H9 (cell line): ENCODE results near the gene KIRREL3. TPM values are rescaled to one million over a fixed set of nuclear protein-coding genes. Genes with fewer than 3 reads are reported as not detected.

Experiments
- DNase-seq: peaks from one replicate; pipeline ENCODE4 v3.0.0-alpha.2; 2017
- H2AFZ ChIP-seq: one replicate; pipeline ENCODE4 v1.6.1; 2013; ENCODE audit warnings: mild to moderate bottlenecking, low read length, control low read depth, moderate library complexity
- H2AK5ac ChIP-seq: 2 replicates; pipeline ENCODE4 v1.6.1; 2013; ENCODE audit warnings: low read length, control low read depth, mixed read lengths; ENCODE audit not compliant: insufficient read length
- H2BK120ac ChIP-seq: one replicate; pipeline ENCODE4 v1.6.1; 2013; ENCODE audit warnings: low read depth, mild to moderate bottlenecking, low read length, control low read depth, inconsistent platforms; ENCODE audit not compliant: poor library complexity, severe bottlenecking
- H2BK12ac ChIP-seq: 2 replicates; pipeline ENCODE4 v1.6.1; 2013; ENCODE audit warnings: low read length, control low read depth, mixed read lengths, low read depth; ENCODE audit not compliant: insufficient read length
- H2BK15ac ChIP-seq: 2 replicates; pipeline ENCODE4 v1.6.1; 2013; ENCODE audit warnings: low read depth, low read length, control low read depth
- H2BK20ac ChIP-seq: one replicate; pipeline ENCODE4 v1.6.1; 2013; ENCODE audit warnings: low read depth, mild to moderate bottlenecking, low read length, control low read depth, inconsistent platforms; ENCODE audit not compliant: poor library complexity, severe bottlenecking
- H2BK5ac ChIP-seq: 2 replicates; pipeline ENCODE4 v1.6.1; 2013; ENCODE audit warnings: low read length, control low read depth, mixed read lengths; ENCODE audit not compliant: insufficient read length
- H3K14ac ChIP-seq: 2 replicates; pipeline ENCODE4 v1.6.1; 2013; ENCODE audit warnings: low read length, control low read depth; ENCODE audit not compliant: insufficient read depth
- H3K18ac ChIP-seq: 2 replicates; pipeline ENCODE4 v1.6.1; 2013; ENCODE audit warnings: low read depth, mild to moderate bottlenecking, mixed read lengths, low read length, control low read depth; ENCODE audit not compliant: insufficient read length
- H3K23ac ChIP-seq: 2 replicates; pipeline ENCODE4 v1.6.1; 2013; ENCODE audit warnings: low read length, control low read depth, mixed read lengths, low read depth; ENCODE audit not compliant: insufficient read length
- H3K23me2 ChIP-seq: 2 replicates; pipeline ENCODE4 v1.6.1; 2013; ENCODE audit warnings: low read depth, mild to moderate bottlenecking, mixed read lengths, low read length, control low read depth; ENCODE audit not compliant: insufficient read length, poor library complexity, severe bottlenecking
- H3K27ac ChIP-seq: 2 replicates; pipeline ENCODE4 v1.5.1; 2013; ENCODE audit warnings: low read length, control low read depth, mixed read lengths, low read depth; ENCODE audit not compliant: insufficient read length
- H3K27me3 ChIP-seq: 2 replicates; pipeline ENCODE4 v1.6.1; 2013; ENCODE audit warnings: low read length, control low read depth, inconsistent platforms; ENCODE audit not compliant: insufficient read depth
- H3K4ac ChIP-seq: 2 replicates; pipeline ENCODE4 v1.6.1; 2013; ENCODE audit warnings: low read depth, mild to moderate bottlenecking, control low read depth, inconsistent platforms, low read length, moderate library complexity
- H3K4me1 ChIP-seq: 2 replicates; pipeline ENCODE4 v1.6.1; 2013; ENCODE audit warnings: low read length, control low read depth, inconsistent platforms; ENCODE audit not compliant: insufficient read depth
- H3K4me2 ChIP-seq: 2 replicates; pipeline ENCODE4 v1.6.1; 2013; ENCODE audit warnings: low read length, control low read depth, mixed read lengths; ENCODE audit not compliant: insufficient read length, insufficient read depth
- H3K56ac ChIP-seq: 2 replicates; pipeline ENCODE4 v1.6.1; 2013; ENCODE audit warnings: low read depth, mild to moderate bottlenecking, mixed read lengths, low read length, control low read depth; ENCODE audit not compliant: insufficient read length
- H3K79me1 ChIP-seq: 2 replicates; pipeline ENCODE4 v1.6.1; 2013; ENCODE audit warnings: low read depth, mild to moderate bottlenecking, moderate library complexity, low read length, control low read depth, inconsistent platforms; ENCODE audit not compliant: insufficient read depth, poor library complexity, severe bottlenecking
- H3K79me2 ChIP-seq: 2 replicates; pipeline ENCODE4 v1.6.1; 2013; ENCODE audit warnings: low read length, control low read depth, inconsistent platforms; ENCODE audit not compliant: insufficient read depth
- H3K9ac ChIP-seq: 2 replicates; pipeline ENCODE4 v1.6.1; 2013; ENCODE audit warnings: low read length, control low read depth, mixed read lengths; ENCODE audit not compliant: insufficient read length; ENCODE audit errors: extremely low read depth
- H3K9me3 ChIP-seq: one replicate; pipeline ENCODE4 v1.6.1; 2013; ENCODE audit warnings: low read depth, low read length, inconsistent platforms; ENCODE audit not compliant: control insufficient read depth
- H3T11ph ChIP-seq: one replicate; pipeline ENCODE4 v1.6.1; 2013; ENCODE audit warnings: mild to moderate bottlenecking, low read length, control low read depth, inconsistent platforms
- H4K20me1 ChIP-seq: one replicate; pipeline ENCODE4 v1.6.1; 2013; ENCODE audit not compliant: control insufficient read depth, insufficient read length, insufficient read depth
- H4K5ac ChIP-seq: 2 replicates; pipeline ENCODE4 v1.6.1; 2013; ENCODE audit warnings: low read depth, mild to moderate bottlenecking, mixed read lengths, low read length, control low read depth; ENCODE audit not compliant: insufficient read length
- H4K8ac ChIP-seq: replicated peaks from 2 replicates; pipeline ENCODE4 v1.6.1; 2013; ENCODE audit warnings: low read length, control low read depth, mixed read lengths, low read depth; ENCODE audit not compliant: insufficient read length
- H4K91ac ChIP-seq: 2 replicates; pipeline ENCODE4 v1.6.1; 2013; ENCODE audit warnings: low read depth, mild to moderate bottlenecking, moderate library complexity, mixed read lengths, low read length, control low read depth; ENCODE audit not compliant: insufficient read length
- H3K27ac Mint-ChIP-seq, 3 experiments: 2 replicates in 2 of 3; 3 replicates in 1 of 3; pipeline ENCODE4 v1.8.0; 2020 to 2021; ENCODE audit warnings: mixed read lengths in 3 of 3, mild to moderate bottlenecking in 1 of 3, moderate library complexity in 1 of 3
- H3K27me3 Mint-ChIP-seq: 2 replicates; pipeline ENCODE4 v1.8.0; 2021; ENCODE audit warnings: low read depth, mild to moderate bottlenecking, moderate library complexity, mixed read lengths
- H3K36me3 Mint-ChIP-seq, 3 experiments: 2 replicates in 2 of 3; 3 replicates in 1 of 3; pipeline ENCODE4 v1.8.0; 2020 to 2021; ENCODE audit warnings: low read depth in 3 of 3, mixed read lengths in 3 of 3; ENCODE audit not compliant: insufficient read depth in 1 of 3
- H3K4me1 Mint-ChIP-seq, 2 experiments: 2 replicates each; pipeline ENCODE4 v1.8.0; 2020; ENCODE audit warnings: mixed read lengths in 2 of 2
- H3K4me3 Mint-ChIP-seq, 2 experiments: 2 replicates in 1 of 2; 3 replicates in 1 of 2; pipeline ENCODE4 v1.8.0; 2020 to 2021; ENCODE audit warnings: mild to moderate bottlenecking in 2 of 2, mixed read lengths in 2 of 2, moderate library complexity in 1 of 2
- H3K9me3 Mint-ChIP-seq, 2 experiments: 2 replicates in 1 of 2; 3 replicates in 1 of 2; pipeline ENCODE4 v1.8.0; 2020; ENCODE audit warnings: mild to moderate bottlenecking in 2 of 2, mixed read lengths in 2 of 2, moderate library complexity in 1 of 2
- WGBS: extraction: QIAGEN DNeasy Blood & Tissue Kit; methylation state at CpG from one replicate; pipeline ENCODE4 v1.1.7; 2013; ENCODE audit warnings: missing lambda C conversion rate, low lambda C conversion rate, mixed read lengths; ENCODE audit not compliant: insufficient read length; ENCODE audit errors: extremely low coverage; 5-methylcytosine and 5-hydroxymethylcytosine counted together
- total RNA-seq: library from RNA; stranded (reverse); gene quantifications from 2 replicates; pipeline ENCODE4 v1.2.1, GENCODE V29; 2021
- TF ChIP-seq, protein P1 (sequence below): fragments of 200-600 bp; sonication (generic); conservative IDR thresholded peaks from 3 replicates; pipeline ENCODE4 v1.8.0; 2021; ENCODE audit warnings: antibody characterized with exemption, mild to moderate bottlenecking

Gene KIRREL3
- total RNA-seq, 1 experiment from 2014 or later = 0.17 TPM

DNA sequence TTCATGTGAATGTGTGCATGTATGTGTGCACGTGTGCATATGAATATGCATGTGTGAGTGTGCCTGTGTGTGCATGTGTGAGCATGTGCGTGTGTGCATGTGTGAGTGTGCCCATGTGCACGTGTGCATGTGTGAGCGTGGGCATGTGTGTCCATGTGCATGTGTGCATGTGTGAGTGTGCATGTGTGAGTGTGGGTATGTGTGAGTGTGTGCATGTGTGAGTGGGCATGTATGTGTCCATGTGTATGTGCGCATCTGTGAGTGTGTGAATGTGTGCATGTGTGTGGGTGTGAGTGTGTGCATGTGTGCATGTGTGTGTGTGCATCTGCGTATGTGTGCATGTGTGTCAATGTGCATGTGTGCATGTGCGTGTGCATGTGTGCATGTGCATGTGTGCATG lies 550.4 kb downstream of the KIRREL3 start:
- Histone ChIP-seq H3T11ph (no peak overlapping the region), H2BK5ac (no peak overlapping the region), H2BK15ac (no peak overlapping the region), H2BK12ac (no peak overlapping the region), H3K18ac (no peak overlapping the region), H3K4ac (no peak overlapping the region), H3K79me1 (no peaks in the 10 kb centered on the region), H3K4me1 (no peaks in the 10 kb centered on the region), H3K4me2 (no peak overlapping the region), H3K27me3 (no peaks in the 10 kb centered on the region), H3K9me3 (no peaks in the 10 kb centered on the region), H2AFZ (no peak overlapping the region), H4K5ac (no peak overlapping the region), H3K79me2 (no peaks in the 10 kb centered on the region), H4K20me1 (no peaks in the 10 kb centered on the region), H4K91ac (no peak overlapping the region), H3K27ac (no peak overlapping the region), H4K8ac (peak overlapping the region; percentile 3), H3K9ac (no peak overlapping the region), H2BK120ac (no peak overlapping the region), H3K56ac (no peak overlapping the region), H3K14ac (no peak overlapping the region), H3K23ac (no peak overlapping the region), H2BK20ac (no peak overlapping the region), H2AK5ac (no peak overlapping the region), H3K23me2 (no peaks in the 10 kb centered on the region)
- H3K36me3 Mint-ChIP-seq = peaks cover 5 to 15% (median 9%) of the 10 kb centered on the region in 3 experiments
- H3K4me1 Mint-ChIP-seq = peaks cover 2 to 17% of the 10 kb centered on the region in 2 experiments; a peak in 3 of 4 replicates
- peaks cover 15 to 16% of the 10 kb centered on the region in 2 experiments for H3K9me3 Mint-ChIP-seq
- no peak for DNase-seq
- peaks cover 5% of the 10 kb centered on the region for H3K27me3 Mint-ChIP-seq
- H3K4me3 Mint-ChIP-seq = peak overlapping the region in 1 of 2 experiments; percentile 2; a peak in 1 of 5 replicates
- TF ChIP-seq, protein P1, sequence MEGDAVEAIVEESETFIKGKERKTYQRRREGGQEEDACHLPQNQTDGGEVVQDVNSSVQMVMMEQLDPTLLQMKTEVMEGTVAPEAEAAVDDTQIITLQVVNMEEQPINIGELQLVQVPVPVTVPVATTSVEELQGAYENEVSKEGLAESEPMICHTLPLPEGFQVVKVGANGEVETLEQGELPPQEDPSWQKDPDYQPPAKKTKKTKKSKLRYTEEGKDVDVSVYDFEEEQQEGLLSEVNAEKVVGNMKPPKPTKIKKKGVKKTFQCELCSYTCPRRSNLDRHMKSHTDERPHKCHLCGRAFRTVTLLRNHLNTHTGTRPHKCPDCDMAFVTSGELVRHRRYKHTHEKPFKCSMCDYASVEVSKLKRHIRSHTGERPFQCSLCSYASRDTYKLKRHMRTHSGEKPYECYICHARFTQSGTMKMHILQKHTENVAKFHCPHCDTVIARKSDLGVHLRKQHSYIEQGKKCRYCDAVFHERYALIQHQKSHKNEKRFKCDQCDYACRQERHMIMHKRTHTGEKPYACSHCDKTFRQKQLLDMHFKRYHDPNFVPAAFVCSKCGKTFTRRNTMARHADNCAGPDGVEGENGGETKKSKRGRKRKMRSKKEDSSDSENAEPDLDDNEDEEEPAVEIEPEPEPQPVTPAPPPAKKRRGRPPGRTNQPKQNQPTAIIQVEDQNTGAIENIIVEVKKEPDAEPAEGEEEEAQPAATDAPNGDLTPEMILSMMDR = no peak
- WGBS = no CpG with 5 or more reads among the region's 7 CpGs
- H3K27ac Mint-ChIP-seq = peak overlapping the region in 1 of 3 experiments; percentile 75; a peak in 1 of 7 replicates
